Trophoblast cell (in vitro differentiated cells and primary cell): ENCODE results near the gene PRR22.

Experiments
- DNase-seq, 2 donors: peaks; one replicate each; pipeline ENCODE4 v3.0.0-alpha.2; 2016
- H2AFZ ChIP-seq: 2 replicates; pipeline ENCODE4 v1.6.1; 2013; ENCODE audit warnings: low read length, moderate library complexity, mild to moderate bottlenecking; ENCODE audit not compliant: insufficient read depth, poor library complexity
- H2AK5ac ChIP-seq: 2 replicates; pipeline ENCODE4 v1.6.1; 2013; ENCODE audit warnings: mild to moderate bottlenecking, low read length
- H2BK120ac ChIP-seq: 2 replicates; pipeline ENCODE4 v1.6.1; 2013; ENCODE audit warnings: low read length, mild to moderate bottlenecking, moderate library complexity; ENCODE audit not compliant: insufficient read depth, poor library complexity
- H2BK12ac ChIP-seq: 2 replicates; pipeline ENCODE4 v1.6.1; 2013; ENCODE audit warnings: mild to moderate bottlenecking, low read length, moderate library complexity
- H2BK5ac ChIP-seq: 2 replicates; pipeline ENCODE4 v1.6.1; 2013; ENCODE audit warnings: low read length, low read depth, moderate library complexity, mild to moderate bottlenecking; ENCODE audit not compliant: poor library complexity
- H3K14ac ChIP-seq: 2 replicates; pipeline ENCODE4 v1.6.1; 2013; ENCODE audit warnings: mild to moderate bottlenecking, low read length
- H3K18ac ChIP-seq: 2 replicates; pipeline ENCODE4 v1.6.1; 2013; ENCODE audit warnings: mild to moderate bottlenecking, low read length
- H3K23ac ChIP-seq: 2 replicates; pipeline ENCODE4 v1.6.1; 2013; ENCODE audit warnings: low read length
- H3K27ac ChIP-seq: 2 replicates; pipeline ENCODE4 v1.5.1; 2013; ENCODE audit warnings: low read depth, mild to moderate bottlenecking, inconsistent platforms, low read length, moderate library complexity
- H3K27me3 ChIP-seq: 2 replicates; pipeline ENCODE4 v1.6.1; 2013; ENCODE audit warnings: inconsistent platforms, mild to moderate bottlenecking, low read length, moderate library complexity; ENCODE audit not compliant: insufficient read depth
- H3K36me3 ChIP-seq, 2 experiments: 1 replicate in 1 of 2; 2 replicates in 1 of 2; pipeline ENCODE4 v1.6.1; 2013; ENCODE audit warnings: low read length in 2 of 2, mild to moderate bottlenecking in 2 of 2, moderate library complexity in 1 of 2; ENCODE audit not compliant: insufficient read depth in 2 of 2, control insufficient read depth in 1 of 2
- H3K4ac ChIP-seq: 2 replicates; pipeline ENCODE4 v1.6.1; 2013; ENCODE audit warnings: low read depth, mild to moderate bottlenecking, low read length, moderate library complexity
- H3K4me1 ChIP-seq, 2 experiments: 1 replicate in 1 of 2; 2 replicates in 1 of 2; pipeline ENCODE4 v1.6.1; 2013; ENCODE audit warnings: low read length in 2 of 2, mild to moderate bottlenecking in 2 of 2, moderate library complexity in 1 of 2; ENCODE audit not compliant: insufficient read depth in 2 of 2, control insufficient read depth in 1 of 2
- H3K4me2 ChIP-seq: 2 replicates; pipeline ENCODE4 v1.6.1; 2013; ENCODE audit warnings: inconsistent platforms, mild to moderate bottlenecking, low read length, moderate library complexity
- H3K4me3 ChIP-seq: 2 replicates; pipeline ENCODE4 v1.5.1; 2013; ENCODE audit warnings: mild to moderate bottlenecking, low read depth, low read length, inconsistent platforms
- H3K79me1 ChIP-seq: one replicate; pipeline ENCODE4 v1.6.1; 2013; ENCODE audit warnings: low read length
- H3K79me2 ChIP-seq: 2 replicates; pipeline ENCODE4 v1.6.1; 2013; ENCODE audit warnings: low read length, mild to moderate bottlenecking; ENCODE audit not compliant: control insufficient read depth, insufficient read depth, poor library complexity
- H3K9ac ChIP-seq: 2 replicates; pipeline ENCODE4 v1.6.1; 2013; ENCODE audit warnings: mild to moderate bottlenecking, low read length
- H3K9me3 ChIP-seq: 2 replicates; pipeline ENCODE4 v1.6.1; 2013; ENCODE audit warnings: low read depth, mild to moderate bottlenecking, control low read depth, inconsistent platforms, low read length; ENCODE audit not compliant: insufficient read depth
- H4K12ac ChIP-seq: 2 replicates; pipeline ENCODE4 v1.6.1; 2013; ENCODE audit warnings: low read depth, mild to moderate bottlenecking, low read length, moderate library complexity
- H4K8ac ChIP-seq: 2 replicates; pipeline ENCODE4 v1.6.1; 2013; ENCODE audit warnings: low read depth, mild to moderate bottlenecking, low read length, moderate library complexity
- H4K91ac ChIP-seq: one replicate; pipeline ENCODE4 v1.6.1; 2013; ENCODE audit warnings: low read depth, mild to moderate bottlenecking, low read length, moderate library complexity
- WGBS: extraction: QIAGEN DNeasy Blood & Tissue Kit; methylation state at CpG from one replicate; pipeline ENCODE4 v1.1.7; 2013; ENCODE audit warnings: missing lambda C conversion rate; ENCODE audit not compliant: insufficient read length, insufficient coverage; ENCODE audit errors: extremely low coverage; 5-methylcytosine and 5-hydroxymethylcytosine counted together

Gene PRR22

GRCh38 chr19:5827342-5827890 is 42.9 kb upstream of the PRR22 start:
- Histone ChIP-seq H2BK5ac (no peak overlapping the region), H3K79me2 (peaks cover 4% of the 10 kb centered on the region), H3K4me2 (peak overlapping the region; percentile 71), H4K12ac (peak overlapping the region; percentile 86), H3K4me1 (peaks cover 11 to 17% of the 10 kb centered on the region in 2 experiments), H2AFZ (peak overlapping the region; percentile 27), H3K36me3 (no peaks in the 10 kb centered on the region), H4K8ac (peak overlapping the region; percentile 86), H3K4ac (no peak overlapping the region), H3K79me1 (peaks cover 15% of the 10 kb centered on the region), H4K91ac (peak overlapping the region; percentile 74), H2BK12ac (no peak overlapping the region), H2BK120ac (no peak overlapping the region), H3K23ac (no peak overlapping the region), H2AK5ac (peak overlapping the region; percentile 42), H3K9me3 (peaks cover 2% of the 10 kb centered on the region), H3K18ac (no peak overlapping the region), H3K27me3 (no peaks in the 10 kb centered on the region), H3K14ac (peak overlapping the region; percentile 26), H3K9ac (no peak overlapping the region), H3K4me3 (peak overlapping the region; percentile 77), H3K27ac (no peak overlapping the region)
- DNase-seq = no peak
- no CpG with 5 or more reads among the region's 37 CpGs for WGBS

- no peaks in the 10 kb centered on the region for H3K27me3 ChIP-seq
- H3K9ac ChIP-seq = no peak overlapping the region
- no peak overlapping the region for H4K91ac ChIP-seq
- peak; percentile 79 to 86 for DNase-seq
- peaks cover 4% of the 10 kb centered on the region for H3K79me2 ChIP-seq
- peaks cover 11 to 17% of the 10 kb centered on the region in 2 experiments for H3K4me1 ChIP-seq
- H3K79me1 ChIP-seq = peaks cover 15% of the 10 kb centered on the region
- no peak overlapping the region for H3K18ac ChIP-seq
- H2AFZ ChIP-seq = no peak overlapping the region
- H3K36me3 ChIP-seq = no peaks in the 10 kb centered on the region
- H3K4ac ChIP-seq = no peak overlapping the region
- H4K8ac ChIP-seq = no peak overlapping the region
- no peak overlapping the region for H3K23ac ChIP-seq
- no peak overlapping the region for H2BK12ac ChIP-seq
- no peak overlapping the region for H3K4me2 ChIP-seq
- no peak overlapping the region for H4K12ac ChIP-seq
- no peak overlapping the region for H2BK5ac ChIP-seq
- no peak overlapping the region for H2AK5ac ChIP-seq
- H2BK120ac ChIP-seq = no peak overlapping the region
- no peak overlapping the region for H3K14ac ChIP-seq
- no peak overlapping the region for H3K27ac ChIP-seq
- no peak overlapping the region for H3K4me3 ChIP-seq
- peaks cover 3% of the 10 kb centered on the region for H3K9me3 ChIP-seq
- WGBS = no CpG with 5 or more reads among the region's 24 CpGs
Measured at GRCh38 chr19:5826531-5827341, 42.2 kb upstream of the PRR22 start.

GRCh38 chr19:5825178-5825577 is 40.6 kb upstream of the PRR22 start:
- H2BK120ac ChIP-seq = no peak overlapping the region
- H3K14ac ChIP-seq = no peak overlapping the region
- no peak for DNase-seq
- H3K18ac ChIP-seq = no peak overlapping the region
- H3K9me3 ChIP-seq = peaks cover 3% of the 10 kb centered on the region
- no peak overlapping the region for H3K4ac ChIP-seq
- H4K8ac ChIP-seq = no peak overlapping the region
- H3K4me1 ChIP-seq = peaks cover 11 to 17% of the 10 kb centered on the region in 2 experiments
- no peak overlapping the region for H4K12ac ChIP-seq
- H3K27me3 ChIP-seq = no peaks in the 10 kb centered on the region
- H4K91ac ChIP-seq = no peak overlapping the region
- WGBS = no CpG with 5 or more reads among the region's 21 CpGs
- no peak overlapping the region for H3K9ac ChIP-seq
- no peak overlapping the region for H3K4me3 ChIP-seq
- H3K4me2 ChIP-seq = no peak overlapping the region
- H2BK12ac ChIP-seq = no peak overlapping the region
- H3K79me2 ChIP-seq = peaks cover 4% of the 10 kb centered on the region
- H3K79me1 ChIP-seq = peaks cover 15% of the 10 kb centered on the region
- H3K23ac ChIP-seq = no peak overlapping the region
- H3K27ac ChIP-seq = no peak overlapping the region
- no peak overlapping the region for H2BK5ac ChIP-seq
- no peaks in the 10 kb centered on the region for H3K36me3 ChIP-seq
- H2AFZ ChIP-seq = no peak overlapping the region
- H2AK5ac ChIP-seq = no peak overlapping the region

GRCh38 chr19:5824751-5825150 is 40.2 kb upstream of the PRR22 start:
- no peak overlapping the region for H3K23ac ChIP-seq
- H2BK5ac ChIP-seq = no peak overlapping the region

More at GRCh38 chr19:5824751-5825150, 40.2 kb upstream of the PRR22 start:
- no peak overlapping the region for H4K91ac ChIP-seq
- peaks cover 11 to 13% of the 10 kb centered on the region in 2 experiments for H3K4me1 ChIP-seq
- no peak overlapping the region for H3K27ac ChIP-seq
- H4K8ac ChIP-seq = no peak overlapping the region
- H3K79me2 ChIP-seq = peaks cover 4% of the 10 kb centered on the region
- H2BK12ac ChIP-seq = no peak overlapping the region
- H2AK5ac ChIP-seq = no peak overlapping the region
- H3K36me3 ChIP-seq = no peaks in the 10 kb centered on the region
- no peak overlapping the region for H2AFZ ChIP-seq
- no peak overlapping the region for H3K18ac ChIP-seq
- peaks cover 3% of the 10 kb centered on the region for H3K9me3 ChIP-seq
- no peak overlapping the region for H3K4me3 ChIP-seq
- H4K12ac ChIP-seq = no peak overlapping the region
- H3K27me3 ChIP-seq = no peaks in the 10 kb centered on the region
- peaks cover 15% of the 10 kb centered on the region for H3K79me1 ChIP-seq
- no peak for DNase-seq
- no peak overlapping the region for H3K4ac ChIP-seq
- WGBS = no CpG with 5 or more reads among the region's 10 CpGs
- no peak overlapping the region for H2BK120ac ChIP-seq
- no peak overlapping the region for H3K4me2 ChIP-seq
- H3K9ac ChIP-seq = no peak overlapping the region
- H3K14ac ChIP-seq = no peak overlapping the region
